ENCODE results near the gene MORC2. TPM values are rescaled to one million over a fixed set of nuclear protein-coding genes. Genes with fewer than 3 reads are reported as not detected.

MORC2 gene
- total RNA-seq, 4 donors from 2014 or later: 20.2 to 31.2 (median 27.7) TPM

- Histone ChIP-seq H3K27ac (no peak overlapping the region), H3K27me3 (no peaks in the 10 kb centered on the region), H3K4me1 (peaks cover 0 to 14% of the 10 kb centered on the region in 2 donors), H3K36me3 (peaks cover 0 to 96% of the 10 kb centered on the region in 2 donors), H3K4me3 (no peak overlapping the region), H3K9me3 (no peaks in the 10 kb centered on the region)
- intact Hi-C loops (cut with DNase I; ENCODE audit: low total_unique reads): loop anchor here (5.0 kb wide), 1 partner anchor 202 kb away; no protein-coding TSS in a partner anchor
- TF ChIP-seq POLR2A (IDR thresholded peaks at IDR 0.05) (no peak), CTCF (IDR thresholded peaks at IDR 0.05 in 4 of 5, conservative IDR thresholded peaks at IDR 0.05 in 1 of 5) (no peak)
- ATAC-seq (no peak), DNase-seq (no peak)
- in situ Hi-C loops (cut with MboI; ENCODE audit: low sequenced_read_pairs in 4 of 4): loop anchor here in 1 of 4 donors (10.0 kb wide), 1 partner anchor 210 kb away; no protein-coding TSS in a partner anchor
Observed at GRCh38 chr22:30944986-30945385, 23.6 kb downstream of the MORC2 start.

DNA sequence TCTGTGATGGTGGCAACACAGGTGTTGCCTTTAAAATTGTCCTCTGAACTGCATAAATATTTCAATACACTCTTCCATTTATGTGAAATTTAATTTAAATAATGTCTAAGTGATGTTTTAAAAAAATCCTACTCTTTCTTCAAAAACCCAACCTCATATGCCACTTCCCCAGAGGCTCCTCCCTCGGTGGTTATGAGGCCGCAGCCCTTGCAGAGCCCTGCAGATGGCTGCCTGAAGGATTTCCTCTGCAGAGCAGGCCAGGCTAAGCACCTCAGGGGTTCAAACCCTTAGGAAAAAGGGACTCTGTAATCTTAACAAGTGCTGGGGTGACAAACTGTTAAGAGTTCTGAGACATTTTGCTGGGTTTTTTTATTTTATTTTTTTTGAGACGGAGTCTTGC, 25.2 kb downstream of the MORC2 start:
- intact Hi-C loops (cut with DNase I; ENCODE audit: low total_unique reads): no loop called here

GRCh38 chr22:30941363-30941740, 27.2 kb downstream of the MORC2 start:
- in situ Hi-C loops (cut with MboI; ENCODE audit: low sequenced_read_pairs in 4 of 4): loop anchor here in 1 of 4 donors (10.0 kb wide), 1 partner anchor 213 kb away; no protein-coding TSS in a partner anchor
- peaks cover 2 to 99% of the 10 kb centered on the region in 2 donors for H3K36me3 ChIP-seq
- DNase-seq: no peak
- TF ChIP-seq POLR2A (IDR thresholded peaks at IDR 0.05) (no peak), CTCF (IDR thresholded peaks at IDR 0.05 in 4 of 5, conservative IDR thresholded peaks at IDR 0.05 in 1 of 5) (no peak)
- intact Hi-C loops (cut with DNase I; ENCODE audit: low total_unique reads): no loop called here
- no peaks in the 10 kb centered on the region for H3K9me3 ChIP-seq
- H3K4me1 ChIP-seq: no peaks in the 10 kb centered on the region
- H3K4me3 ChIP-seq: no peak overlapping the region
- ATAC-seq: no peak
- no peak overlapping the region for H3K27ac ChIP-seq
- no peaks in the 10 kb centered on the region for H3K27me3 ChIP-seq

More for the DNA sequence above, 25.2 kb downstream of the MORC2 start:
- H3K9me3 ChIP-seq: no peaks in the 10 kb centered on the region
- TF ChIP-seq CTCF (IDR thresholded peaks at IDR 0.05 in 4 of 5, conservative IDR thresholded peaks at IDR 0.05 in 1 of 5): no peak
- no peak for TF ChIP-seq POLR2A (IDR thresholded peaks at IDR 0.05)
- no peak for ATAC-seq
- H3K36me3 ChIP-seq: peaks cover 2 to 95% of the 10 kb centered on the region in 2 donors
- H3K27ac ChIP-seq: no peak overlapping the region
- H3K4me3 ChIP-seq: no peak overlapping the region
- H3K27me3 ChIP-seq: no peaks in the 10 kb centered on the region
- in situ Hi-C loops (cut with MboI; ENCODE audit: low sequenced_read_pairs in 4 of 4): loop anchor here in 1 of 4 donors (10.0 kb wide), 1 partner anchor 211 kb away; no protein-coding TSS in a partner anchor
- peaks cover 0 to 8% of the 10 kb centered on the region in 2 donors for H3K4me1 ChIP-seq
- no peak for DNase-seq

DNA sequence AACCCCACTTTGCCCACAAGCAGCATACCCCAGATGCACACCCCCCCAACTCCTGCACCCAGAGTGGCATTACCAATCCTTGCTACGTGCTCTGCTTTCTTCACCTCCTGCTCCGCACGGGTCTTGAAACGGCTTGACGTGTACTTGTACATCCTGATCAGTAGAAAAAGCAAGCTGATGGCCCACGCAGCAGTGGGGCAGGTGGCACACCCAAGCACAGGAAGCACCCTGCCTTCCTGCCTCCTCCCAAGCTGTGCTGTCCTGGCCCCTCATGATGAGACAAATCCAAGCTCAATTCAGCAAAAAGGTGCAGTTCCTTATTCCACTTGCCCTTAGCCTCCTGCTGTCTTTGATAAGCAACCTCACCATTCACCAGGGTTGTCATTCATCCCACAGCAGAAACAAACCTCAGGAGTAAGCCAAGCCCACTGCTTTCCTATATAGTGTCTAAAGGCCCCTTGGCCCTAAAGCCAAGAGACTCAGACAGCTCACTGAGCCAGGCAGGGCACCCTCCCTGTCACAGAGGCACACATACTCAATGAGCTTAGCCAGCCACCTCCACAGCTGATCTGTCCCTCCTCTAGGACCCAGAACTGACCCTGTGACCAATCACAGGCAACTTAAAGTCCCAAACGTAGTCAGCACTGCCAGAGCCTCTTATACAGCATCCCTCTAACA, 27.8 kb downstream of the MORC2 start:
- DNase-seq (no peak), ATAC-seq (no peak)
- Histone ChIP-seq H3K9me3 (no peaks in the 10 kb centered on the region), H3K27ac (no peak overlapping the region), H3K4me3 (no peak overlapping the region), H3K36me3 (peaks cover 2 to 99% of the 10 kb centered on the region in 2 donors), H3K4me1 (no peaks in the 10 kb centered on the region), H3K27me3 (no peaks in the 10 kb centered on the region)
- in situ Hi-C loops (cut with MboI; ENCODE audit: low sequenced_read_pairs in 4 of 4) (loop anchor here in 1 of 4 donors (10.0 kb wide), 1 partner anchor 214 kb away; no protein-coding TSS in a partner anchor), intact Hi-C loops (cut with DNase I; ENCODE audit: low total_unique reads) (no loop called here)
- TF ChIP-seq CTCF (IDR thresholded peaks at IDR 0.05 in 4 of 5, conservative IDR thresholded peaks at IDR 0.05 in 1 of 5) (no peak), POLR2A (IDR thresholded peaks at IDR 0.05) (no peak)

Measured in gastrocnemius medialis (tissue), 4 donors.